Measurements from ENCODE around the gene PRKCE.

DNA sequence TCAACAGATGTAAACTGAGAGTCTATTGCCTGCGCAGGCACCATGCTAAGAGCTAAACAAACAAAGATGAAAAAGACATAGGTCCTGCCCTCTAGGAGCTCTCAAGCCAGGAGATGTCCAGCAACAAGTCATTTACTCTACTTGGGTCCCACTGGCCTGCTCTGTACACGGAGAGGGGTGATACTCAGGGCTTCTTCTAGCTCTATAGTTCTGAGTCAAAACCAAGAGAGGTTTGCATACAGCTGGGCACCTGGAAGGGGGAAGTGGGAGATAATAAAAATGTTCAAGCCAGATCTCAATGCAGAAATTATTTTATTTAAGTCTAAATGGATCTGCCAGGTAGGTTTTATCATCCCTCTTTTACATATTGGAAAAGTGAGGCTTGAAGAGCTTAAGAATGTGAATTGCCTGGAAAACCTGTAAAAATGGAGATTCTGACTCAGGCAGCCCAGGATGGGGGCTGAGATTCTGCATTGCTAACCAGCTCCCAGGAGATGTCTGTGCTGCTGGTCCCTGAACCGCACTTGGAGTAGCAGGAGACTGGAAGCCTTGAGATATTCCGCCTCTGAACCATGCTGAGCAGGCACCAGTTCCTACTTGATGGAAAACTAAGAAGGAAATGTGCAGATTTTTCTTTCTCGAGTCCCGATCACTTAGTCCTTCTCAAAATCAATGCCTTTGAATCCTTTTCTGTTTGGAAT lies 201.1 kb downstream of the PRKCE start:
- TF ChIP-seq POLR2A (IDR thresholded peaks at IDR 0.05; ENCODE audit: low read depth, low read length): no peak
- no peak for TF ChIP-seq POLR2AphosphoS5 (IDR thresholded peaks at IDR 0.05; ENCODE audit: low read depth, low read length)
